Pons (tissue), 1 donor: ENCODE measurements around the gene FABP7.
"Not testable (repeated sequence)": the region's sequence is repeated elsewhere in the genome, so short reads cannot be mapped to it uniquely, and the experiment has no call there.

Experiments
- DNase-seq: peaks from one replicate; pipeline ENCODE4 v3.0.0-alpha.2; 2016; ENCODE audit warnings: low spot score

Gene FABP7

DNA sequence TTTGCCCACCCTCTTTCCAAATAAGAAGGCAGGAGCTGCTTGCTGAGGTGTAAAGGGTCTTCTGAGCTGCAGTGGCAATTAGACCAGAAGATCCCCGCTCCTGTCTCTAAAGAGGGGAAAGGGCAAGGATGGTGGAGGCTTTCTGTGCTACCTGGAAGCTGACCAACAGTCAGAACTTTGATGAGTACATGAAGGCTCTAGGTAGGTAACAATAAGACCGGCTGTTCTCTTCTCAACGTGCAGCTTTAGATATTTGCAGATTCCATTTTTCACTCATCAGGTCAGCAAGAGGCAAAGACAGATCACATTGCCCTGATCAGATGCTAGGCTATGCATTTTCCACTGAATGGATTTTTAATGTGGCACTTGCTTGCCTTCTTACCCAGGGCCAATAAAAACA is at the start of gene FABP7:
Gene FABP7 (plus strand): TSS at position 50 of the 400 bp plus-strand sequence. CDS start 79 bp downstream, at position 129.
- DNase-seq: no peak

DNA sequence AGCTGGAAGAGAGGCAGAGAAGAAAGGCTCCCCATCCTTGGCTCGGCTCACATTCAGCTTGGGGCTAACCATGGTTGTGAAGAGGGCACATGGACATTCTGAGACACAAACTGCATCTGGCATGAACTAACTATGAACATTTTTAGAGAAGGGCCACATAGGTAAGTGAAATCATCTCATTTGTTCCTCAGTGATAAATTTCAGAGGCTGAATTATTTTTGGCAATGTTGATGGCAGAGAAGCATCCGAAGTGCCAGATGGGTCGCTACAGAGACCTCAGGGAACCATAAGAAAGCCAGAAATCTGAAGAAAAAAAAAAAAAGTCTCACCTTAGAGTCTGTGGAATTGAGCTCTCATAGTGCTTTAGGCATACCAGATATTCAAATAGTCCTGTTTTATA is 49.2 kb upstream of the FABP7 start:
- no peak for DNase-seq

DNA sequence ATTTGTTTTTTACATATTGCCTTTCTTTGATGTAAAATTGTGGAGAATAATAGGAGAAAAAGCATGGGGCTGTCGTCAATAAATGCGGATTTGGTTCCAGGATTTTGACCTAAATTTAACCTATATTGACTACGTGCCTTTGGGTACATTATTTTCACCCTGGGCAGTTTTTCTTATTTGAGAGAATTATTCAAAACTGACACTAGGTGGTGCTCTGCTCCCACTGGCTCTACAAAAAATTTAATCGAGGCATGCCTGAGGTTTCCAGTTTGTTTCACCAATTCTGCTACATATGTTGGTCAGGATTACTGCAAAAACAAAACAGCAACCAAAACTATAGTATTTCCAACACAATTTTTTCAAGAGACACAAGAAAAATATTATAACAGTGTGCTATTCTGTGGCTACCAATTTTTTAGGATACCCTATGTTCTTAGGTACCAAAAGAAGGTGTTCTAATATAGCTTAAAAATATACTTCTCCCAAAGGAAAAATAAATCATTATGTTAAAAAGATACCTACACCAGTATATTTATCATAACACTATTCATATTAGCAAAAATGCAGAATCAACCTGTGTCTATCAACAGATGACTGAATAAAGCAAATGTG is 48.6 kb upstream of the FABP7 start:
- DNase-seq: peak; percentile 70

GRCh38 chr6:122733259-122733658 is 46.3 kb upstream of the FABP7 start:
- no peak for DNase-seq

- DNase-seq: no peak
Measured at GRCh38 chr6:122734529-122735395, 44.8 kb upstream of the FABP7 start.

- no peak for DNase-seq
Measured at GRCh38 chr6:122735582-122735981, 43.9 kb upstream of the FABP7 start.

GRCh38 chr6:122736163-122736562 is 43.4 kb upstream of the FABP7 start:
- no peak for DNase-seq

- DNase-seq: no peak
Measured at GRCh38 chr6:122736616-122737015, 42.9 kb upstream of the FABP7 start.

- DNase-seq: no peak
Measured at GRCh38 chr6:122740091-122740490, 39.4 kb upstream of the FABP7 start.

DNA sequence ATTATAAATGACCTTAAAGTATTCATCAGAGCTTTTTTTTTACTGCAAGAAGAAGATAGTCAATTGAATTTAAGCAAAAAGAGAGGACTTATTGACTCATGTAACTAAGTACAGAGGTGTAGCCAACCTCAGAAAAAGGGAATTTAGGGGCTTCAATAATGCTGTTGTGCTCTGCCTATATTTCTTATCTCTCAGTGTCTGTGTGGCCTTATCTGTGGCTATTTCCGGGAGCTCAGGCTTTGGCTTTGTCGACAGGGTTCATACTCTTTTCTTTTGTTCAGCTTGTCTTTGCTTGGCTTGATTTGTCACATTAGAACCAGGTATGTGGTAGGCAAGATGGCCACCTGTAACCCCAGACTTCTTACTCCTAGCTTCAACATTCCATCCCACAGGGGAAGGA is 38.6 kb upstream of the FABP7 start:
- DNase-seq: no peak

GRCh38 chr6:122744247-122744646 is 35.3 kb upstream of the FABP7 start:
- DNase-seq: peak; percentile 51

GRCh38 chr6:122744856-122745255 is 34.7 kb upstream of the FABP7 start:
- not testable (repeated sequence) for DNase-seq

DNA sequence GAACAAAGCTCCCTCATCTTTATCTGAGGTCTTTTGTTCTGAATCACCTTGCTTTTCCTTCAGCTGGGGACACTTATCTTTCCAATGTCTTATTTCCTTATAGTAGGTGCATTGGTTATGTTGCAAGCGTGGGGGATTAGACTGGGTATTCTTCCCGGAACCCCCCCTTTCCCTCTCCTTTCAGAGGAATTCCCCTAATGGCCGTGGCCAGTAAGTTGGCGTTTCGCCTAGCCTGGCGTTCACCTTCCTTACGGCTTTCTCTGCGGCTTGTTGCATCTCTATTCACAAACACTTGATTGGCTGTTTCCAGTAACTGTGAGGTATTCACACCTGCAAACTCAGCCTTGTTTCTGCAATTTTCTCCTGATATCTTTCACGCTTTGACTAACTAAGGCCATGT is 32.8 kb upstream of the FABP7 start:
- DNase-seq: no peak

GRCh38 chr6:122747573-122747972 is 31.9 kb upstream of the FABP7 start:
- DNase-seq: no peak

DNA sequence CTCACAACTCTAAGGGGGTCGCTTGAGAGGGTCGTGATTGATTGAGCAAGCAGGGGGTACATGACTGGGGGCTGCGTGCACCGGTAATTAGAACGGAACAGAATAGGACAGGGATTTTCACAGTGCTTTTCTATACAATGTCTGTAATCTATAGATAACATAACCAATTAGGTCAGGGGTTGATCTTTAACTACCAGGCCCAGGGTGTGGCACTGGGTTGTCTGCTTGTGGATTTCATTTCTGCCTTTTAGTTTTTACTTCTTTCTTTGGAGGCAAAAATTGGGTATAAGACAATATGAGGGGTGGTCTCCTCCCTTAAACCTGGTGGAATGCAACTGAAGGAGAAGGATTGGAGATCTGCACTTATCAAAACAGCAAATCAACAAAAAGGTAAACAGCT is 30.6 kb upstream of the FABP7 start:
- not testable (repeated sequence) for DNase-seq

DNA sequence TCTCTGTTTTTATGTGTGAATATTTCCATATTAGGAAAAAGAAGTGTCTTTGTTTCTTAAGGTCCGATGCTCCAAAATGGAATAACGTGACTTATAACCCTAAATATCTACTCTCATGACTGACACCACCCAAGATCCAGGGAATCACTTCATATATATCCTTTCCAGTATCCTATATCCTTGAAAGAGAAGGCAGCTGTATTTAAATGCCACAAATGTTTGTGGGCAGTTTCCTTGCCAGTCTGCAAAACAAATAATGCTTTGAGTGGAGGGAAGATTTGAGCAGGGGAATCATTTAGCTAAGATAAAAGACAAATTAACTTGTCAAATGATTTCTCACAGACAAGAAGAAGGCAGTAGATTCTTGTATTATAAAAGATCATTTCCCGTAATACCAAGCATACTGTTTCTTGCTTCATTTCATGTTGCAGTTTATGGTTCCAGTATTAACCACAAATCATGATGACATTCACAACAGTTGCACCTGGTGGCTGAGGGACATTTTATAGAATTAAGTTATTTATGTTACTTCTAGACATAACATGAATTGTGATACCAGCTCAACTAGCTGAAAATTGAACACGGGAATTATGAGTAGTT is 30.0 kb upstream of the FABP7 start:
- no peak for DNase-seq

DNA sequence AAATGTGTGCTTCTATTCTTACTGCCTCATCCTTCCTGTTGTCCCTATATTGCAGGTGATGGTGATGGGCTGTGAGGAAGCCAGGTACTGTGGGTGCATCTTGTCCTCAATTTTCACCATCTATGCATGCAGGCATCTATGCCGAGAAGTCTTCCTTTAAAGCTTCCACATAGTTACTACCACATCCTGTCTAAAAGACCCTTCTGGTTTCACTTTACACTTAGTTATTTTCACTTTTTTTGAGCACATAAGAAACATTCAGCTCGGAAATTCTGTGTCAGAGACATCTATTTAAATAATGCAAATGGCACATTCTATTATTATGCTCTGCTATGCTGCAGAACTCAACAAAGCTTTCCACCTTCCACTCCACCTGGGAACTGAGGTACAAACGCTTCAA is 28.2 kb upstream of the FABP7 start:
- no peak for DNase-seq

- DNase-seq: no peak
Measured at GRCh38 chr6:122752459-122752858, 27.1 kb upstream of the FABP7 start.

DNA sequence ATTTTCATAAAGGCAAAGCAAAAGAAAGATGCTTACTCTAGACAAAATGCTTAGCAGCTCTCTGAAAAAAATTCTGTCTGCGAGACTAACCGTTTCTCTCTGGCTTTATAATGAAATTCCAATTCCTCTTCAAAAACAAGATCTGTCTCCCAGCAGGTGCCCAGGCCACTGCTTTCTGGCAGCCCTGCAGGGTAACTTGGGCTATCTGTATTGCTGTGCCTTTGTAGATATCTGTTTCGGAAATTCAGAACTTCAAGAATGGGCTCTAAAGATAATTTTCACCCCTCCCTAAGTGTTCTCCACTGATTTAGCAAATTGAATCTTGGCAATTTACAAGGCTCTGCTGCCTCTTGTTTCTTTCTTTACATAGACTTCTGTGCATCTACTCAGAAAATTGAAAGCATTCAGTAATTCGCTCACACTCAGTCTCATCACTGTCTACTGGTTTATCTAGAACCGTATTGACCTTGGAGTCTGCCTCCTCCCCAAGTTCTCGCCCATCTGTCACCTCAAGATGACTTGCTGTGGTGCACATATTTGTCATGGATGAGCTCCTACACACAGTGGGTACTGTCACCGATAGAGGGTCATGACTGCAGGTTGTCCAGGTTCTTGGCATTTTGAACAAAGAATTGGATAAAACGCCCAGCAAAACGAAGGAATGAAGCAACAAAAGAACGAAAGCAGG is 26.4 kb upstream of the FABP7 start:
- DNase-seq: peak; percentile 34

DNA sequence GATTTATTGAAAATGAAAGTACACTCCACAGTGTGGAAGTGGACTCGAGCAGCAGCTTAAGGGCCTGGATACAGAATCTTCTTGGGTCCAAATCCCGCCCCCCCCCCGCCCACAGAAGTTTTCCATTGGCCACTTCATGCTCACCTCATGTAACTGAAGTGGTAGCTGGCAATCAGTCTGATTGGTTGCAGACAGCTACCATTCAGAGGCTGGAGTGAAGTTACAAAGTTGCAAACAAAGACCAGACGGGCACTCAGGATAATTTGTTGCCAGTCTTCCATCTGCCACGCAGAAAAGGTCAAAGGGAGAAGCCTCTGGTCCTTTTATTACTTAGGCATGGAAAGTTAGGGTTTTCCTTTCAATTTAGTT is 25.8 kb upstream of the FABP7 start:
- DNase-seq: peak; percentile 63

DNA sequence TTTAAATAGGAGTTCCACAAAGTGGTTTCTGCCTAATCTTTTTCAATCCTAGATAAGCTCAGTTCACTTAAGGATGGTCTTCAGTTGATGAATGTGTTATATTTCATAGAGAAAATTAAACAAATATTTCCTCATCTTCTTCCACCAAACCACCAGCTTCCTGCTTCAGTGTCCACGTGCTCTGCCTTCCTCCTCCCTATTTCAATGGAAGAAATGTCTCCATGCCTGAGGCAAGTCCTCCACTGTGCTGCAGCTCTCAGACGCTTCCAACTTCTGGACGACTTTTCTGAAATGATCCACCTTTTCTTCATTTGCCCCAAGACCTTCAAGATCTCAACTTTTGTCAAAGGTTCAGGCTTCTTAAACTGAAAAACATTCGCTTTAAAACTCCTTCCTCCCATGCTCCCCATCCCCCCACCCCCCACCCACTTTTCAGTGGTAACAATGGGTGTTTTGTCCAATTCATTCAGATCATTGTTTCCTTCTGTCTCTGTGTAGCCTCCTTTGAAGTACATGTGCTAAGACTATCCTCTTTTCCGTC is 25.3 kb upstream of the FABP7 start:
- peak; percentile 55 for DNase-seq

- DNase-seq: no peak
Measured at GRCh38 chr6:122755901-122756300, 23.6 kb upstream of the FABP7 start.
